Measurements from ENCODE around the gene DNAJB5.

Gene DNAJB5

GRCh38 chr9:34985311-34985899 lies 4.1 kb upstream of the DNAJB5 start:
- peak; percentile 45 for DNase-seq

GRCh38 chr9:34986540-34987047 lies 3.0 kb upstream of the DNAJB5 start:
- DNase-seq = peak; percentile 50

DNA sequence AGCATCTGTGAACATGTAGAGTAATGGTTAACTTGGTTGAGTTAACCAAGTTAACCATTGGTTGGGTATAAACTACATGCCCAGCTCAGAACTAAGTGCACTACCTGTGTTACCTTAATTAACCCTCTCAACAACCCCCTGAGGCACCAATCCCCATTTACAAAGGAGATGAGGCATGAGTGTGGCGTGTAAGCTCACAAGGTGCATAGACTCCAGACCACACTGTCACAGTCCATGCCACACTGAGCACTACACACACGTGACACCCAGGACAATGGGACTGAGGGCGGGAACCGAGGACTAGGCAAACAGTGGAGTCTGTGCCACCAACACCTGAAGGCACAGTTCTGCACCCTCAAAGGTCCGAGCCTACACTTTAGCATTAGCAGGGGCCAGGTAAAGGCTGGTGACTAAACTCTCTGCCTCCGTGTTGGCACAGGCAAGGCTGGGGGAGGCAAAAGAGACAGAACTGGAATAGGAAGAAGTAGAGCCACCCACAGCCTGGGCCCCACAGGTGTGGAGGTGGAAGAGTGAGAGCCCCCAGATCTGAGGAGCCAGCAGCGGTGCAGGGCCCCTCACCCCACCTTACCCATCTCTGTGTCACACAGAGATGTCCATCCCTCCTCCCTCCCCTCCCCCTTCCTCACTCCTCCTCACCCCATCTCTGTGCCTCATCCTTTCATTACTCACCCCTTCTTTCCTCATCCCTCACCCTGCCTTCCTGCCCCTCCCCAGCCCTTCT lies 2.2 kb upstream of the DNAJB5 start:
- DNase-seq = no peak

GRCh38 chr9:34988218-34989002 lies 1.1 kb upstream of the DNAJB5 start:
- DNase-seq = peak; percentile 15

DNA sequence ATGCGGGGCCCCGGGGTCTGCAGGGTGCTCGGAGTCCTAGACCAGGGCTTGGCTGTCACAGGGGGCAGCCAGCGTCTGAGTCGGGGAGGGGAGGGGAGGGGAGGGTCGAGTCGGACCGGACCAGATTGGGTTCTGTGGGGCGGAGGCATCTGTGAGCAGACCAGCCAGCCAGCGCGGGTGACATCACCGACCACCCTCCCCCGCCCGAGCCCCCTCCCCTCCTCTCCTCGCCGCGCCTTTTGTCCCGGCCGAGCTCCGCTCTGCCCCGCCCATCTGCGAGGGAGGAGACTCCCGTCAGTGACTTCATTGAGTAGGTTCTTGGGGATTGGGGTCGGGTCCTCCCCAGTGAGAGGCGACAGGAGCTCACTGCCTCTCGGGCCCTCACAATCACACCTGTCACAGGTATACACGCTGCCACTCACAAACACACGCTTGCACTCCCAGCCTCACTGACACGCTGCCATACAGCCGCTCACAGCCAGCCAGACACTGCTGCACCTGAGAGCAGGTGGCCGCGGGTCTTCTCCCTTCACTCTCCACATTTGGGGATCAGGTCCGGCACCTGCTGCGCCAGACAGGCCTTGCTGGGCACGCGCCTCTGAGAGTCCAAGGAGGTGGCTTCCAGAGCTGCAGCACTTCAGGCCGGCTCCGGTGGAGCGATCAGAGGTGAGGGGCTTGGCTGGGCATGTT lies 546 bp downstream of the DNAJB5 start:
- DNase-seq = peak; percentile 41

DNA sequence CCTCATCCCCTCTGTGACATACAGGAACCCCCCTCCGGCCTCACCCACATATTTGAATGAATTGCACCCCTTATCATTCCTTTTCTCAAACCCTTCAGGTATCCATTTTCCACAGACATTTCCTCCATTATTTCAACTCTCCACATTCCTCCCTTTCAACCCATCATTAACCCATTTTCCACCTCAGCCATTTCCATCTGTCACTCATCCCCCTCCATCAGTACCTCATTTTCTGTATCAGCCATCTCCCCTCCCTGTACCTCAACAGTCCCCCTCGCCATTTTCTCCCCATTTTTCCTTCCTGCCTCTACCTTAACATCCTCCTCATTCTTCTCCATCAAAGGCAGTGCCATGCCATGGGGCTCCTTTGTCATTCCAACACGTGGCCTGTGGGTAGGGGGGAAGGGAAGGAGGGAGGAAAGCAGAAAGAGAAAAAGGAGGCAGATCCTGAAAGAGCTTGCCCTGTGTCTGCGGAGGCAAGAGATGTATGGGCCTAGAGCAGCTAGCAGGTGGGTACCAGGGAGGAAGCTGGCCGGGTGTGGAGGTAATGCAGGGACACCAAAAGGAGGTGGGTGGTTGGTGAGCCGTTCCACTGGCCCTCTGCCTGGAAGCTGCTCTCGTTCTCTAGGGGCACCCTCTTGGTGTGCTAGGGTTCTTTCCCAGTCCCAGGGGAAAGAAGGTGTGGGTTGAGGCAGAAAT lies 1.5 kb downstream of the DNAJB5 start:
- no peak for DNase-seq

DNA sequence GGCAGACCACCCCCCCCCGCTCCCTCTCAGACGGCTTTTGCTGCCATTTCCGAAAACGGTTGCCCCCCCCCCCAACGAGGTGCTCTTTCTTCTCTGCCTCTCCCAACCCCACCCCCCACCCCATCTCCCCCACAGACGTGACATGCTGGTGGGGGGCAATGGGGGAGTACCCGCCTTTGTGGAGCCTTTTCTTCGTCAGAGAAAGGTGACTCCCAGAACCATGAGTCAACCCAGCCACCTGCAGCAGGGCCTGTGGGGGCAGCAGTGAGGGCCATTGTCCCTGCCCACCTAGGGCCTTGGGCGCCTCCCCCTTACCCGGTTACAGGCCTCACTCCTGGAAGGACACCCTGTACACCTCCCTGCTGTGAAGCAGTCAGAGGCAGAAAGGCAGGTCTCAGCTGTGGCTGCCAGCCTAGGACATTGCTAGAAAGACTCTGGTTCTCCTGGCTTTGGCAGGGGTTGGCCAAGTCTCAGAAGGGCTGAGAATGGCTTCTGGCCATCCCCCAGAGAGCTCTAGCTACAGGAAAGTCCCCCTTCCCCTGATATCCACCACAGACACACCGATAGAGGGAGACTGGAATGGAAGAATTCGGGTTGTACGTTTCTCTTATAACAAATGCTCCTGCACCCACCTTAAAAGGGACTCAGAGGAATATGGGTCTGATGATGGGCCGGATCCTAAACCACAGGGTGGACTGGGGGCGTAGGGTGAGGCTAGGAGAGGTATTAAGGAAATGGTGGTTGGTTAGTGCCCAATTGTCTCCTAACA lies 2.2 kb downstream of the DNAJB5 start:
- DNase-seq = no peak

- no peak for DNase-seq
Measured at GRCh38 chr9:34992376-34992951, 2.9 kb downstream of the DNAJB5 start.

- DNase-seq = no peak
Measured at GRCh38 chr9:34993502-34994259, 4.1 kb downstream of the DNAJB5 start.

DNA sequence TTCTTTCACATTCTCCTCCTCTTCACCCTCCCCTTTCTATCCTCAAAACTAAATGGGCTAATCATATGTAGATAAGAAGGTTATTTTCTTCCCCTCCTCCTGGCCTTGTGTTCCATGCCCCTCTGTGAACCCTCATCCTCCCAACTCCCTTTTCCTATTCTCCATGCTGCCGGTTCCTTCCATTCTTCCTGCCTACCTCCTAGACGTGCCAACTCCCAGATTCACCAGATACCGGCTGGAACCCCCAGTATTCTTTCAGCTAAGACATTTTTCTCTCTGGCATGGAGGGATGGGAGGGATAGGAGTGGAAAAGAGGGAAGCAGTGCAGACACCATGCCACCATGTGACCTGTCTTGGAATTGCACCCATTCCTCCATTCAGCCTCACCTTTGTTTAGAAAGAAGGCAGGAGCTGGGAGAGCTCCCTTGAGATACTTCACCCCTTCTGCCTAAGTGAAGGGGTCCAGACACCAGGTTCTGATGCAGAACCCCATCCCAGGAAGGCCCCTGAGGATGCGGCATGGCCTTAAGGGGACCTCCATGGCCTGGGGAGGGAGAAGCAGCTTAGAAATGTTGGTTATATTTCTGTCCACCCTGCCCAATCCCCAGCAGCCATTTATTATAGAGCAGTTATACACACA lies 4.8 kb downstream of the DNAJB5 start:
- no peak for DNase-seq

DNA sequence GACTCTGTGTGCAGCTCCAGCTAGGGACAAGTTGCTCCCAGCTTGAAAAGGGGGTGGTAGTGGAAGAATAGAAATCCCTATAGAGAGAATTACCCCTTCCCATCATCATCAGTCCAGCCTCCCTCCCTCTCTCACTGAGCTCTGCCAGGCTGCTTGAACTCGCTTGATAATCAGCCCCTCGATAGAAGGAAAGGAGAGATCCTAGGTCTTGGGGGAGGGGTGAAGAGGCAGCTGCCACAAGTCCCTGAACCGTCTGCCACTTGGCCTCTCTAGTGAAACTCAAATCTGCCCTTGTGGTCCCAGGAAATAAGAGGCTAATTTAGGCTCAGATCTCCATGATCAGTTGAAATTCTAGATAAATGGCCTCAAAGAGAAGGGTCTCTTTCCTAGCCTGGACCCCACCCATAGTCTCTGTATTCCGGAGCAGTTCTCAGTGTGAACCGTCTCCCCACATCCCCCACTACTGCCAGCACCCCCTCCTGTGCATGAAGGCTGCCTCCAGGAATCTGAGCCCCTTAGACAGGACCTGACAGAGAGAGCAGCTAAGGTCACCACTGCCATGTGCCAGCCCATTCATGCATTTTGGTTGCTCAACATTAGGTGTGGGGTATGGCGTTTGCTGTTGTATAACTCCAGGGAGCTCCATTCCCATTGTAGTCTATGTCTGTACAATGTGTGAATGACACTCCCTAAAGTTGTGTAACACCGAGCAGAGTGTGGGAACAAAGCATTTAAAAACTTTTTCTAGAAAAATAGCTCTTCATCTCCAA lies 5.5 kb downstream of the DNAJB5 start:
- DNase-seq = no peak

DNA sequence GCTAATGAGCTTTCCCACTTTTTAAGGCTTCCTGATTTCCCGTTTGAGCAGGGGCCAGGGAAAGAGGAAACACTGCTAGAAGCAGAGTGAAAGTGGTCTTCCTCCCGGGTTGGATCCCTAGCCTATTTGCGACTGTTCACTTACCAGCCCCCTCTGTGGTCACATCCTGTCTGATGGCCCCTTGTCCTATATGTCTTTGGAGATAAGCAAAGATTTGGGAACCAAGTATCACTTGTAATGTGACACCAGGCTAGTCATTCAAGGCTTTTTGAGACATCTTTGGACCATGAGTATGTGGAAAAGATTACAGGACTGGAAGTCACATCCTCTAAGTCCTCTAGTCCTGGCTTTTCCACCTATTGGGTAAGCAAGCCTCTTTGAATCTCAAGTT lies 6.1 kb downstream of the DNAJB5 start:
- no peak for DNase-seq

- no peak for DNase-seq
Measured at GRCh38 chr9:34996181-34996904, 6.8 kb downstream of the DNAJB5 start.

GRCh38 chr9:34996905-34997279 lies 7.3 kb downstream of the DNAJB5 start:
- no peak for DNase-seq

GRCh38 chr9:34997379-34997781 lies 7.8 kb downstream of the DNAJB5 start:
- no peak for DNase-seq

DNA sequence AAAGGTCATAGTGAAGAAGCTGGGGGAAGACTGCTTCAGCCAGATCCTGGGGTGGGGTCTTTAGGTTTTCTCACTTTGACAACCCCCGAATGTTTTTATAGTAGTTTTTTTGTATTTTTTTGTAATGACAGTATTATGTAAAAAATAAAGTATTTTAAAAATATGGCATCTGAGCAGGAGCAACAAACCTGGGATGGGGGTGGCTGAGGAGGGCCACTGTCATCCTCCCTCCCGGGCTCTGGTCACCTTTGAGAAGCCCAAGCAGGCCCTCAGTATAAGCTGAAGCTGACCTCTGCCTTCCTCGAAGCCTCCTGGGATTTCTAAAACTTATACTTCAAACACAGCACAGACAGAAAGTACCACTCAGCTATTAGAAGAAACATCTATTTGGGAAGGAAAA lies 8.7 kb downstream of the DNAJB5 start:
- DNase-seq = no peak

DNA sequence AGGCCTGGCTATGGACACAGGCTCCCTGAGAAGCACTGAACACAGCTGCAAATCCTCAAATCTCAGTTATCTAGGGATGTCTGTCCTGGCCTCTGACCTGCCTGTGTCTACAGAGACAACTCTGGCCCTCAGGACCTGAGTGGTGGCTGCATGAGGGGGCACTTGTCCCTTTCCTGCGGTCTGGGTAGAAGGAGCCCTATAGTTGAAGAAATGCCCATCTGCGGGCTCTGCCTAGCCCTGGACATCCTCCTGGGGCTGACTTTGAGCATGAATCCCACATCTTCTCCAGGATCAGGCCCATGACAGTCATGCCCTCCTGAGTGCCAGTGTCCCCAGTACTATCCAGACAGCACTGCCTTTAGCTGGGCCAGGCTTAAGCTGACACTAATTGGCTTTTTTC lies 10.0 kb downstream of the DNAJB5 start:
- DNase-seq = no peak

DNA sequence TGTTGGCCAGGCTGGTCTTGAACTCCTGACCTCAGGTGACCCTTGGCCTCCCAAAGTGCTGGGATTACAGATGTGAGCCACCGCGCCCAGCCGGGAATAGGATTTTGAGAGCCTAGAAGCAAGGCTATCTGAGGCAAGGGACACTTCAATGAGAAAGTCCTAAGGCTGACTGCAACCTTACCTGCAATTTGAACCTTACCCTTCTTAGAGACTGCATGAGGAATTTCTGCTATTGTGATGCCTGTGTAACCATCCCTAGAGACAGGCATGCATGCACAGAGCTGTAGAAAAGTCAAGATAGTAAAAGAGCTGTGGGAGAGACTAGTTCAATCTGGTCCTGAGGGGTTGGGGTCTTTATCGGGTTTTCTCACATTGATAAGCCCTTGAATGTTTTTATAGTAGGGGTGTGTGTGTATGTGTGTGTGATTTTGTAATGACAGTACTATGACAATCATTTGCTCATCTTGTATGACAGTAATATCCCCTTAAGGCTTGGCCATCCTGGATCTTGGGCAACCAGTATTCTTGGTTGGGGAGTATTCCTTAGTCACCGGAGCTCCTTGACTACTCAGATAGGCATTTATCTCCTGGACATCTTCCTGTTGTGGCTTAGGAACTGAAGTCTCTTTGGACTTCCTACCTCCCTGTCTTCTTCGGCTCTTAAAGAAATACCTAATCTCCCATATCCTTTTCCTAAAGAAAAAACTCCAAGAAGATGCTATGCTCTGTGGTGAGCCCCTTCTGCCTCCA lies 11.2 kb downstream of the DNAJB5 start:
- no peak for DNase-seq
